HepG2 (cell line): Measurements from ENCODE around the gene MRPL50. TPM values are rescaled to one million over a fixed set of nuclear protein-coding genes. Genes with fewer than 3 reads are reported as not detected.

Experiments used
- ETV5 ChIP-seq: IDR thresholded peaks from 2 replicates; pipeline ENCODE4 v1.6.1; 2018; ENCODE audit warnings: missing biosample characterization, missing genetic modification reagents, inconsistent platforms, borderline replicate concordance
- KLF6 ChIP-seq: IDR thresholded peaks from 2 replicates; pipeline ENCODE4 v1.8.0; 2016; ENCODE audit warnings: missing biosample characterization, missing genetic modification reagents
- MYC ChIP-seq: sonication (generic); formaldehyde crosslinking; IDR thresholded peaks from 2 replicates; pipeline ENCODE4 v1.9.0; 2021; ENCODE audit warnings: missing genetic modification reagents, borderline replicate concordance
- NR2F1 ChIP-seq, 2 experiments: fragments of 450-650 bp in 1 of 2; formaldehyde crosslinking in 1 of 2; IDR thresholded peaks; 2 replicates each; pipeline versions ENCODE4 v1.5.0 to v1.6.1; 2016 to 2020; ENCODE audit warnings: mild to moderate bottlenecking in 1 of 2, missing compliant biosample characterization in 1 of 2, missing genetic modification reagents in 1 of 2, moderate library complexity in 1 of 2
- NR2F6 ChIP-seq, 2 experiments: IDR thresholded peaks; 2 replicates each; pipeline ENCODE4 v1.6.1; 2016; ENCODE audit warnings: antibody characterized with exemption in 1 of 2, mild to moderate bottlenecking in 1 of 2
- POLR2G ChIP-seq: fragments of 200-400 bp; formaldehyde crosslinking; IDR thresholded peaks from 2 replicates; pipeline ENCODE4 v1.6.1; 2018; ENCODE audit warnings: mild to moderate bottlenecking, low read depth, low read length, moderate library complexity
- RBAK ChIP-seq: sonication (generic); formaldehyde crosslinking; IDR thresholded peaks from 2 replicates; pipeline ENCODE4 v1.5.1; 2020; ENCODE audit warnings: mild to moderate bottlenecking, missing genetic modification reagents
- SNRNP70 ChIP-seq: fragments of 200-400 bp; formaldehyde crosslinking; IDR thresholded peaks from 2 replicates; pipeline ENCODE4 v1.6.1; 2017; ENCODE audit warnings: mild to moderate bottlenecking, low read depth, low read length, moderate library complexity
- THAP11 ChIP-seq: IDR thresholded peaks from 2 replicates; pipeline ENCODE4 v1.6.1; 2016; ENCODE audit warnings: missing biosample characterization, missing genetic modification reagents
- TOE1 ChIP-seq: sonication (generic); formaldehyde crosslinking; IDR thresholded peaks from 2 replicates; pipeline ENCODE4 v1.4.0; 2020; ENCODE audit warnings: mild to moderate bottlenecking, missing genetic modification reagents
- ZFP36L2 ChIP-seq: sonication (generic); formaldehyde crosslinking; IDR thresholded peaks from 2 replicates; pipeline ENCODE4 v1.4.0; 2020; ENCODE audit warnings: missing genetic modification reagents
- ZFX ChIP-seq: sonication (generic); formaldehyde crosslinking; IDR thresholded peaks from 2 replicates; pipeline ENCODE4 v1.4.0; 2020; ENCODE audit warnings: mild to moderate bottlenecking, low read depth, missing genetic modification reagents, moderate library complexity
- ZNF101 ChIP-seq: sonication (generic); formaldehyde crosslinking; IDR thresholded peaks from 2 replicates; pipeline ENCODE4 v1.4.0; 2020; ENCODE audit warnings: mild to moderate bottlenecking, low read depth, missing genetic modification reagents, borderline replicate concordance
- ZNF329 ChIP-seq: sonication (generic); formaldehyde crosslinking; IDR thresholded peaks from 2 replicates; pipeline ENCODE4 v1.9.0; 2021; ENCODE audit warnings: low read depth, mild to moderate bottlenecking, missing genetic modification reagents
- ZNF446 ChIP-seq: sonication (generic); formaldehyde crosslinking; IDR thresholded peaks from 2 replicates; pipeline ENCODE4 v1.5.0; 2020; ENCODE audit warnings: mild to moderate bottlenecking, missing genetic modification reagents
- ZNF780A ChIP-seq: sonication (generic); formaldehyde crosslinking; IDR thresholded peaks from 2 replicates; pipeline ENCODE4 v1.8.0; 2022; ENCODE audit warnings: mild to moderate bottlenecking, missing genetic modification reagents, moderate library complexity
- ZSCAN21 ChIP-seq: sonication (generic); formaldehyde crosslinking; IDR thresholded peaks from 2 replicates; pipeline ENCODE4 v1.8.0; 2022; ENCODE audit warnings: mild to moderate bottlenecking, missing genetic modification reagents, moderate library complexity, borderline replicate concordance
- ZSCAN30 ChIP-seq: sonication (generic); formaldehyde crosslinking; IDR thresholded peaks from 2 replicates; pipeline ENCODE4 v1.5.0; 2020; ENCODE audit warnings: mild to moderate bottlenecking, missing genetic modification reagents
- polyA plus RNA-seq, 8 experiments: library from polyadenylated mRNA; depleted of rRNA in 3 of 8; stranded (reverse) in 7 of 8; unstranded in 1 of 8; fragments of >200 nt; fragmentation: Illumina TruSeq in 4 of 8; extraction: Trizol in 4 of 8; gene quantifications; 2 replicates each; pipeline versions ENCODE4 v1.2.1 to v1.2.3, GENCODE V29; 2011 to 2016; ENCODE audit warnings: low read depth in 4 of 8, missing spikeins in 1 of 8, mixed read lengths in 1 of 8; ENCODE audit not compliant: insufficient read depth in 1 of 8
- total RNA-seq, 5 experiments: library from RNA; depleted of rRNA; stranded (reverse); fragments of >200 nt; fragmentation: Illumina TruSeq; extraction: Trizol; gene quantifications; 2 replicates each; pipeline ENCODE4 v1.2.3, GENCODE V29; 2016; ENCODE audit warnings: low read depth in 1 of 5
- TF ChIP-seq, protein P1 (sequence below): sonication (generic); formaldehyde crosslinking; IDR thresholded peaks from 2 replicates; pipeline ENCODE4 v1.4.0; 2020; ENCODE audit warnings: mild to moderate bottlenecking, missing genetic modification reagents, borderline replicate concordance
- TF ChIP-seq, protein P2 (sequence below): sonication (generic); formaldehyde crosslinking; IDR thresholded peaks from 2 replicates; pipeline ENCODE4 v1.9.0; 2021; ENCODE audit warnings: missing genetic modification reagents, mild to moderate bottlenecking, borderline replicate concordance
- TF ChIP-seq, protein P3 (sequence below): sonication (generic); formaldehyde crosslinking; IDR thresholded peaks from 2 replicates; pipeline ENCODE4; 2020; ENCODE audit warnings: missing genetic modification reagents, mild to moderate bottlenecking, borderline replicate concordance

The MRPL50 gene
- total and polyA plus RNA-seq, 2 of the 13 experiments (the other 11 are each of a cell fraction or from before 2014, with no cell fraction given), result 37.1 to 70.0 TPM

DNA sequence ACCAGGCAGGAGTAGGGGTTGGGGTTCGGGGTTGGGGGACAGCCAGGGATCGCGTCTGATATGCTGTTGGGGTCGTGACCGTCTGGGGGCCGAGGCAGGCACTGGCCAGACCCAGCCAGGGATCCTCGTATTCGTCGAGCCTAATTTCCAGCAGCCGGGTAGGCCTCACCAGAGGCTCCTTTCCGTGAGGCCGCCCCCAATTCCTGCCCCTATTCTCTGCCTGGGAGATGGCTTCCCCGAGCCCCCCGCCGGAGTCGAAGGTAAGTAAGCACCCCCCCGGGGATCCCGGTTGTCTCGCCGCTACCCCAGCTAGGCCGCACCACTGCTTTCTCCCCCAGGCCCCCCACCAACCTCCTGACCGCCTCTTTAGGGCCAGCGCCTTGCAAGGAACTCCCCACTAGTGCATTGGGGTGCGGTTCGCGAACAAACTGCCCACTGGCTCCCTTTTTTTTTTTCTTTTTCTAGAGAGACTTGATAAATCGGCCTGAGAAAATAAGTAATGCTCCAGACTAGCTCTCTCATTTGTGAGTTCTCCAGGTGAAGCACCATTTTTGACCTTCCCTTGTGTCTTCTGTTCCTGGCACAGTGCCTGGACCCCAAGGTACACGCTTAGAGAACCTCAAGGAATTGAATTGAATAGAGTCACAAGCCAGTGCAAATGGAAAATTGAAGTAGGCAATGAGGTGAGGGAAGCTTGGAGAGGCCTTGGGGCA lies 668 bp upstream of the MRPL50 start (continued):
- TF ChIP-seq ZNF780A, result no peak
- peak; percentile 50; the same call in 1 of the 2 replicates for TF ChIP-seq ZSCAN21 (CRISPR knock-in tag)
- TF ChIP-seq, protein P1, sequence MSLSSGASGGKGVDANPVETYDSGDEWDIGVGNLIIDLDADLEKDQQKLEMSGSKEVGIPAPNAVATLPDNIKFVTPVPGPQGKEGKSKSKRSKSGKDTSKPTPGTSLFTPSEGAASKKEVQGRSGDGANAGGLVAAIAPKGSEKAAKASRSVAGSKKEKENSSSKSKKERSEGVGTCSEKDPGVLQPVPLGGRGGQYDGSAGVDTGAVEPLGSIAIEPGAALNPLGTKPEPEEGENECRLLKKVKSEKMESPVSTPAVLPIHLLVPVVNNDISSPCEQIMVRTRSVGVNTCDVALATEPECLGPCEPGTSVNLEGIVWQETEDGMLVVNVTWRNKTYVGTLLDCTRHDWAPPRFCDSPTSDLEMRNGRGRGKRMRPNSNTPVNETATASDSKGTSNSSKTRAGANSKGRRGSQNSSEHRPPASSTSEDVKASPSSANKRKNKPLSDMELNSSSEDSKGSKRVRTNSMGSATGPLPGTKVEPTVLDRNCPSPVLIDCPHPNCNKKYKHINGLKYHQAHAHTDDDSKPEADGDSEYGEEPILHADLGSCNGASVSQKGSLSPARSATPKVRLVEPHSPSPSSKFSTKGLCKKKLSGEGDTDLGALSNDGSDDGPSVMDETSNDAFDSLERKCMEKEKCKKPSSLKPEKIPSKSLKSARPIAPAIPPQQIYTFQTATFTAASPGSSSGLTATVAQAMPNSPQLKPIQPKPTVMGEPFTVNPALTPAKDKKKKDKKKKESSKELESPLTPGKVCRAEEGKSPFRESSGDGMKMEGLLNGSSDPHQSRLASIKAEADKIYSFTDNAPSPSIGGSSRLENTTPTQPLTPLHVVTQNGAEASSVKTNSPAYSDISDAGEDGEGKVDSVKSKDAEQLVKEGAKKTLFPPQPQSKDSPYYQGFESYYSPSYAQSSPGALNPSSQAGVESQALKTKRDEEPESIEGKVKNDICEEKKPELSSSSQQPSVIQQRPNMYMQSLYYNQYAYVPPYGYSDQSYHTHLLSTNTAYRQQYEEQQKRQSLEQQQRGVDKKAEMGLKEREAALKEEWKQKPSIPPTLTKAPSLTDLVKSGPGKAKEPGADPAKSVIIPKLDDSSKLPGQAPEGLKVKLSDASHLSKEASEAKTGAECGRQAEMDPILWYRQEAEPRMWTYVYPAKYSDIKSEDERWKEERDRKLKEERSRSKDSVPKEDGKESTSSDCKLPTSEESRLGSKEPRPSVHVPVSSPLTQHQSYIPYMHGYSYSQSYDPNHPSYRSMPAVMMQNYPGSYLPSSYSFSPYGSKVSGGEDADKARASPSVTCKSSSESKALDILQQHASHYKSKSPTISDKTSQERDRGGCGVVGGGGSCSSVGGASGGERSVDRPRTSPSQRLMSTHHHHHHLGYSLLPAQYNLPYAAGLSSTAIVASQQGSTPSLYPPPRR, result no peak
- TF ChIP-seq THAP11 (CRISPR knock-in tag), result no peak
- peak; percentile 72; the same call in 1 of the 2 replicates for TF ChIP-seq ZNF446 (CRISPR knock-in tag)
- TF ChIP-seq, protein P2, sequence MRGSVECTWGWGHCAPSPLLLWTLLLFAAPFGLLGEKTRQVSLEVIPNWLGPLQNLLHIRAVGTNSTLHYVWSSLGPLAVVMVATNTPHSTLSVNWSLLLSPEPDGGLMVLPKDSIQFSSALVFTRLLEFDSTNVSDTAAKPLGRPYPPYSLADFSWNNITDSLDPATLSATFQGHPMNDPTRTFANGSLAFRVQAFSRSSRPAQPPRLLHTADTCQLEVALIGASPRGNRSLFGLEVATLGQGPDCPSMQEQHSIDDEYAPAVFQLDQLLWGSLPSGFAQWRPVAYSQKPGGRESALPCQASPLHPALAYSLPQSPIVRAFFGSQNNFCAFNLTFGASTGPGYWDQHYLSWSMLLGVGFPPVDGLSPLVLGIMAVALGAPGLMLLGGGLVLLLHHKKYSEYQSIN, result no peak
- peak; percentile 48 for TF ChIP-seq ZNF329 (CRISPR knock-in tag)
- no peak for TF ChIP-seq SNRNP70
- TF ChIP-seq, protein P3, sequence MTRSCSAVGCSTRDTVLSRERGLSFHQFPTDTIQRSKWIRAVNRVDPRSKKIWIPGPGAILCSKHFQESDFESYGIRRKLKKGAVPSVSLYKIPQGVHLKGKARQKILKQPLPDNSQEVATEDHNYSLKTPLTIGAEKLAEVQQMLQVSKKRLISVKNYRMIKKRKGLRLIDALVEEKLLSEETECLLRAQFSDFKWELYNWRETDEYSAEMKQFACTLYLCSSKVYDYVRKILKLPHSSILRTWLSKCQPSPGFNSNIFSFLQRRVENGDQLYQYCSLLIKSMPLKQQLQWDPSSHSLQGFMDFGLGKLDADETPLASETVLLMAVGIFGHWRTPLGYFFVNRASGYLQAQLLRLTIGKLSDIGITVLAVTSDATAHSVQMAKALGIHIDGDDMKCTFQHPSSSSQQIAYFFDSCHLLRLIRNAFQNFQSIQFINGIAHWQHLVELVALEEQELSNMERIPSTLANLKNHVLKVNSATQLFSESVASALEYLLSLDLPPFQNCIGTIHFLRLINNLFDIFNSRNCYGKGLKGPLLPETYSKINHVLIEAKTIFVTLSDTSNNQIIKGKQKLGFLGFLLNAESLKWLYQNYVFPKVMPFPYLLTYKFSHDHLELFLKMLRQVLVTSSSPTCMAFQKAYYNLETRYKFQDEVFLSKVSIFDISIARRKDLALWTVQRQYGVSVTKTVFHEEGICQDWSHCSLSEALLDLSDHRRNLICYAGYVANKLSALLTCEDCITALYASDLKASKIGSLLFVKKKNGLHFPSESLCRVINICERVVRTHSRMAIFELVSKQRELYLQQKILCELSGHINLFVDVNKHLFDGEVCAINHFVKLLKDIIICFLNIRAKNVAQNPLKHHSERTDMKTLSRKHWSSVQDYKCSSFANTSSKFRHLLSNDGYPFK (CRISPR knock-in tag), result 0 out of 2 replicates have a peak, but pooled peaks have one; percentile 2
- TF ChIP-seq RBAK (CRISPR knock-in tag), result no peak
- no peak for TF ChIP-seq ZSCAN30
- TF ChIP-seq MYC (CRISPR knock-in tag), result no peak
- TF ChIP-seq ZFX (CRISPR knock-in tag), result peak; percentile 78
- TF ChIP-seq NR2F6 (IDR thresholded peaks at IDR 0.05), result no peak
- no peak for TF ChIP-seq NR2F6 (CRISPR knock-in tag; IDR thresholded peaks at IDR 0.05)
- no peak for TF ChIP-seq NR2F1 (CRISPR knock-in tag; IDR thresholded peaks at IDR 0.05)
- peak; percentile 50; the same call in 1 of the 2 replicates for TF ChIP-seq ZNF101
- TF ChIP-seq ZFP36L2 (CRISPR knock-in tag), result no peak
- no peak for TF ChIP-seq KLF6 (CRISPR knock-in tag)
- TF ChIP-seq POLR2G, result no peak
- 0 out of 2 replicates have a peak, but pooled peaks have one; percentile 0 for TF ChIP-seq ETV5 (CRISPR knock-in tag)
- TF ChIP-seq TOE1, result no peak
